Suprapubic skin (tissue), 4 donors: ENCODE measurements around the gene GSTT2B. TPM values are rescaled to one million over a fixed set of nuclear protein-coding genes. Genes with fewer than 3 reads are reported as not detected.

ENCODE experiments used
- DNase-seq, 2 donors: peaks; one replicate each; pipeline ENCODE4 v3.0.0-alpha.2; 2019; ENCODE audit warnings: low spot score in 2 of 2
- H3K27ac ChIP-seq: fragments of 200-600 bp; sonication (generic); one replicate; pipeline ENCODE4 v1.5.1; 2019
- H3K27me3 ChIP-seq: fragments of 200-600 bp; sonication (generic); one replicate; pipeline ENCODE4 v1.5.1; 2019
- H3K36me3 ChIP-seq: fragments of 200-600 bp; sonication (generic); one replicate; pipeline ENCODE4 v1.5.1; 2019
- H3K4me1 ChIP-seq: fragments of 200-600 bp; sonication (generic); one replicate; pipeline ENCODE4 v1.5.1; 2019
- H3K4me3 ChIP-seq: fragments of 200-600 bp; sonication (generic); one replicate; pipeline ENCODE4 v1.5.1; 2019; ENCODE audit warnings: mild to moderate bottlenecking
- H3K9me3 ChIP-seq: fragments of 200-600 bp; sonication (generic); one replicate; pipeline ENCODE4 v1.5.1; 2019
- CTCF ChIP-seq, 2 donors: fragments of 200-600 bp in 1 of 2; fragments of 450-650 bp in 1 of 2; sonication (generic) in 1 of 2; IDR thresholded peaks; one replicate each; pipeline ENCODE4 v1.5.1; 2016 to 2019; ENCODE audit warnings: antibody characterized with exemption in 2 of 2, mild to moderate bottlenecking in 1 of 2, moderate library complexity in 1 of 2
- EP300 ChIP-seq: sonication (generic); formaldehyde crosslinking; IDR thresholded peaks from one replicate; pipeline ENCODE4 v1.6.1; 2017; ENCODE audit warnings: antibody characterized with exemption
- POLR2A ChIP-seq, 2 donors: fragments of 450-650 bp; IDR thresholded peaks; one replicate each; pipeline ENCODE4 v1.6.1; 2017; ENCODE audit warnings: antibody characterized with exemption in 2 of 2, mild to moderate bottlenecking in 2 of 2, moderate library complexity in 2 of 2
- POLR2AphosphoS5 ChIP-seq, 3 donors: sonication (generic); formaldehyde crosslinking; IDR thresholded peaks; one replicate each; pipeline ENCODE4 v1.6.1; 2017; ENCODE audit warnings: antibody characterized with exemption in 3 of 3
- WGBS: methylation state at CpG from one replicate; pipeline ENCODE4 v1.1.5; 2018; 5-methylcytosine and 5-hydroxymethylcytosine counted together
- total RNA-seq, 4 donors: library from RNA; depleted of rRNA; stranded (reverse); fragments of >200 nt; gene quantifications; one replicate each; pipeline ENCODE4 v1.1.0, GENCODE V29; 2016

GSTT2B gene
- total RNA-seq, 4 donors from 2014 or later, result 3.2 to 13.5 (median 6.7) TPM

GRCh38 chr22:24007253-24008021 lies 46.4 kb upstream of the GSTT2B start:
- H3K27me3 ChIP-seq, result no peaks in the 10 kb centered on the region
- peaks cover 8% of the 10 kb centered on the region for H3K4me1 ChIP-seq
- TF ChIP-seq EP300 (no peak), CTCF (IDR thresholded peaks at IDR 0.05) (no peak), POLR2AphosphoS5 (IDR thresholded peaks at IDR 0.05) (no peak), POLR2A (IDR thresholded peaks at IDR 0.05) (no peak)
- H3K9me3 ChIP-seq, result no peaks in the 10 kb centered on the region
- 78% methylated on average over 8 of the region's 8 CpGs for WGBS
- H3K36me3 ChIP-seq, result no peaks in the 10 kb centered on the region
- peak in 1 of 2 donors; percentile 75 for DNase-seq
- H3K4me3 ChIP-seq, result no peak overlapping the region
- H3K27ac ChIP-seq, result no peak overlapping the region

- no peak for DNase-seq
- no peak overlapping the region for H3K27ac ChIP-seq
- H3K9me3 ChIP-seq, result no peaks in the 10 kb centered on the region
- no peak for TF ChIP-seq POLR2A (IDR thresholded peaks at IDR 0.05)
- TF ChIP-seq EP300, result no peak
- no peak for TF ChIP-seq POLR2AphosphoS5 (IDR thresholded peaks at IDR 0.05)
- no peaks in the 10 kb centered on the region for H3K36me3 ChIP-seq
- no peak overlapping the region for H3K4me3 ChIP-seq
- peaks cover 2% of the 10 kb centered on the region for H3K4me1 ChIP-seq
- 97% methylated on average over 6 of the region's 6 CpGs for WGBS
- H3K27me3 ChIP-seq, result no peaks in the 10 kb centered on the region
These were observed 45.9 kb upstream of the GSTT2B start for GRCh38 chr22:24006914-24007214.

DNA sequence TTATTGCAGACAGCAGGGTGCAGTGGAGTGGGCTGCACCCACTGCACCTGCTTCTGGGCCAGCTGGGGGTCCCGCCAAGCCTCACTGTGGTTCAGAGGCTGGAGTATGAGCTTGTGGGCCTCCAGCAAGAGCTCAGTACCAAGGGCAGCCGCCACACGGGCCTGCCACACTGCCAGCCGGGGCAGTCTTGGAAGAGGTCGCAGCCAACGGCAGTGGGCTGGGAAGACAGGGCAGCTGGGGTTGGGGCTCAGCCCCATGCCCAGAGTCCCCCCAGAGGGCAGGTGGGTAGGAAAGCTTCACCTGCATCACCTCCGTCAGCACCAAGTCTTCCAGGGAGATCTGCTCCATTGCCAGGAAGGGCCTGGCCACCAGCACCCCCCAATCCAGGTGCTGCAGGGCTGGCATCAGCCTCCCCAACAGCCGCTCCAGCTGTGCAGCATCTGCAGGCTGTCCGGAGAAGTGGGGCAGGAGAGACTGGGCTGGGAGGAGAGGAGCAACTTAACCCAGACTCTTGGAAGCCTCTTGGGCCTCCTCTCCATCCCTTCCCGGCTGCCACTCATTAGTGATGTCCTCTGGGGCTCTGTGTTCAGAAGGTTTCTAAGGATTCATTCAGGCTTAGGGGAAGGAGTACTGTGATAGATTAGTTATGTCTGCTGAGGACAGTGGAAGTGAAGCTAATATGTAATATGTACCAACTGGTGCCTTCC lies 45.4 kb upstream of the GSTT2B start:
- Histone ChIP-seq H3K4me1 (no peaks in the 10 kb centered on the region), H3K27ac (no peak overlapping the region), H3K9me3 (no peaks in the 10 kb centered on the region), H3K27me3 (no peaks in the 10 kb centered on the region), H3K4me3 (no peak overlapping the region), H3K36me3 (no peaks in the 10 kb centered on the region)
- WGBS, result 58% methylated on average over 10 of the region's 10 CpGs
- TF ChIP-seq POLR2A (IDR thresholded peaks at IDR 0.05) (no peak), EP300 (no peak), POLR2AphosphoS5 (IDR thresholded peaks at IDR 0.05) (no peak), CTCF (IDR thresholded peaks at IDR 0.05) (no peak)
- peak in 1 of 2 donors; percentile 75 for DNase-seq

- Histone ChIP-seq H3K9me3 (no peaks in the 10 kb centered on the region), H3K27ac (no peak within 1 kb of the TSS), H3K4me1 (no peaks in the 10 kb centered on the region), H3K36me3 (no peaks in the 10 kb centered on the region), H3K4me3 (no peak within 1 kb of the TSS), H3K27me3 (no peaks in the 10 kb centered on the region)
- TF ChIP-seq POLR2AphosphoS5 (IDR thresholded peaks at IDR 0.05) (no peak), POLR2A (IDR thresholded peaks at IDR 0.05) (no peak), EP300 (no peak), CTCF (IDR thresholded peaks at IDR 0.05) (no peak)
- DNase-seq, result peak in 1 of 2 donors; percentile 74
- WGBS, result 74% methylated on average over 6 of the region's 6 CpGs
These were observed 44.2 kb upstream of the GSTT2B start, which contains the start of gene GSTT4 for GRCh38 chr22:24005201-24005600. TSS of gene GSTT4 (minus strand) at chr22:24005453. CDS start at chr22:24005356, 97 bp downstream.

DNA sequence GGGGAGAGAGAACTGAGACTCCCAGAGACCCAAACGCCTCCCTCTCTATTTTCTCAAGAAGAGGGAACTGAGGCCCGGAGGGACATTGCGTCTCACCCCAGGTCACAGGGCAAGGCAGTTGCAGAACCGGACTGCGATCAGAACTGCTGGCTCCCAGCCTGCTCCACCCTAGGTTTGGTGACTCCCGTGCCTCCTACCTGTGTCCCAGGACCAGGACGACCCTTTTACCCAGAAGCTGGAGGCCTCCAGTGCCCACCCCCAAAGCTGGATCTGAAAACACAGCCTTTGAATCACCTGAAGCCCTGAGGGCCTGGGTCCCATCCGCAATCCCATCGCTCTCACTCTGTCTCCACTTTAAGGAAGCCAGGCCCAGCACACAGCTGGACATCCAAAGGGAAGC lies 42.9 kb upstream of the GSTT2B start:
- 62% methylated on average over 9 of the region's 9 CpGs for WGBS
- Histone ChIP-seq H3K4me3 (no peak overlapping the region), H3K27me3 (no peaks in the 10 kb centered on the region), H3K9me3 (no peaks in the 10 kb centered on the region), H3K27ac (no peak overlapping the region), H3K36me3 (no peaks in the 10 kb centered on the region), H3K4me1 (no peaks in the 10 kb centered on the region)
- no peak for DNase-seq
- TF ChIP-seq POLR2AphosphoS5 (IDR thresholded peaks at IDR 0.05) (no peak), CTCF (IDR thresholded peaks at IDR 0.05) (no peak), EP300 (no peak), POLR2A (IDR thresholded peaks at IDR 0.05) (no peak)
